ENCODE measurements around the gene PLPP4.

PLPP4 gene

DNA sequence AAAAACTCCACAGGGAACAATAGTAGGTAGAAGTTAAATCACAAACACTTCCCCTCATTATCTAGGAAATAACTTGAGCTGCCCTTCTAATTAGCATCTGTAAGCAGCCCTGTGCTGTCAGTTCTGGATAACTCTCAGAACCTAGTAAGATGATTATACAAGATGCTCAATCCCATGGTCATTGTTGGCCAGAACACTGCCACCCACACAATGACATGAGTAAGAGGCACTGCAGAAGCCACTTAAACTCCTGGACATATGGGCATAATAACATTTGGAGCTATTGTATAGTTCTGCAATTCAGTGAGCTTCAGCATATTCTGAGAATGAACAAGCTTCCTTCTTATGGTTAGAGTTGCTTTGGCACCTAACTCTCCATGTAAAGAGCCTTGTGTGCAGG is 153.8 kb downstream of the PLPP4 start:
- TF ChIP-seq TAF1 (IDR thresholded peaks at IDR 0.05; ENCODE audit: borderline replicate concordance, insufficient read depth, low read length) (no peak), FOXP2 (optimal IDR thresholded peaks at IDR 0.05; ENCODE audit: borderline replicate concordance, extremely low read depth, extremely low read length, insufficient read depth) (no peak), SIN3A (IDR thresholded peaks at IDR 0.05; ENCODE audit: borderline replicate concordance, insufficient read depth, low read length) (no peak), POLR2AphosphoS5 (IDR thresholded peaks at IDR 0.05; ENCODE audit: low read depth, low read length) (no peak)
- TF ChIP-seq, protein P1, sequence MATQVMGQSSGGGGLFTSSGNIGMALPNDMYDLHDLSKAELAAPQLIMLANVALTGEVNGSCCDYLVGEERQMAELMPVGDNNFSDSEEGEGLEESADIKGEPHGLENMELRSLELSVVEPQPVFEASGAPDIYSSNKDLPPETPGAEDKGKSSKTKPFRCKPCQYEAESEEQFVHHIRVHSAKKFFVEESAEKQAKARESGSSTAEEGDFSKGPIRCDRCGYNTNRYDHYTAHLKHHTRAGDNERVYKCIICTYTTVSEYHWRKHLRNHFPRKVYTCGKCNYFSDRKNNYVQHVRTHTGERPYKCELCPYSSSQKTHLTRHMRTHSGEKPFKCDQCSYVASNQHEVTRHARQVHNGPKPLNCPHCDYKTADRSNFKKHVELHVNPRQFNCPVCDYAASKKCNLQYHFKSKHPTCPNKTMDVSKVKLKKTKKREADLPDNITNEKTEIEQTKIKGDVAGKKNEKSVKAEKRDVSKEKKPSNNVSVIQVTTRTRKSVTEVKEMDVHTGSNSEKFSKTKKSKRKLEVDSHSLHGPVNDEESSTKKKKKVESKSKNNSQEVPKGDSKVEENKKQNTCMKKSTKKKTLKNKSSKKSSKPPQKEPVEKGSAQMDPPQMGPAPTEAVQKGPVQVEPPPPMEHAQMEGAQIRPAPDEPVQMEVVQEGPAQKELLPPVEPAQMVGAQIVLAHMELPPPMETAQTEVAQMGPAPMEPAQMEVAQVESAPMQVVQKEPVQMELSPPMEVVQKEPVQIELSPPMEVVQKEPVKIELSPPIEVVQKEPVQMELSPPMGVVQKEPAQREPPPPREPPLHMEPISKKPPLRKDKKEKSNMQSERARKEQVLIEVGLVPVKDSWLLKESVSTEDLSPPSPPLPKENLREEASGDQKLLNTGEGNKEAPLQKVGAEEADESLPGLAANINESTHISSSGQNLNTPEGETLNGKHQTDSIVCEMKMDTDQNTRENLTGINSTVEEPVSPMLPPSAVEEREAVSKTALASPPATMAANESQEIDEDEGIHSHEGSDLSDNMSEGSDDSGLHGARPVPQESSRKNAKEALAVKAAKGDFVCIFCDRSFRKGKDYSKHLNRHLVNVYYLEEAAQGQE (IDR thresholded peaks at IDR 0.05; ENCODE audit: insufficient read depth in 1 of 2, low read depth in 2 of 2, low read length in 2 of 2): no peak

DNA sequence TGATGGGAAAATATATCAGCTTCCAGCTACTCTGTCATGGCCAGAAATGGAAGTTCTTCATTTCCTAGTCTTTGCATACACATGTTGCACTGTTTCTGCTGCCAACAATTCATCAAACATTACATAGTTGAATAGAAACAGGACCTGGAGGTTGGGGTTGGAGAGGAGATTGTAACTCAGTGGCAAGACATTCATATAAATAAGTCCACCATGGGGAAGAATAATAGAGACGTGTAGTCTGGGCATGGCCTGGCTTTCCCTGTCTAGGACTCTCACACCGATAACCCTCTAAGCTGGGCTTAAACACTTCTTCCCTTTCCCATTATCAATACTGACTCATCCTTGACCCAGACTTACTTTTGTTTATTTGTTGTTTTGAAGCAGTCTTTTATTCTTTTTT is 155.7 kb downstream of the PLPP4 start:
- TF ChIP-seq FOXP2 (optimal IDR thresholded peaks at IDR 0.05; ENCODE audit: borderline replicate concordance, extremely low read depth, extremely low read length, insufficient read depth): no peak
- TF ChIP-seq SIN3A (IDR thresholded peaks at IDR 0.05; ENCODE audit: borderline replicate concordance, insufficient read depth, low read length): no peak
- no peak for TF ChIP-seq POLR2AphosphoS5 (IDR thresholded peaks at IDR 0.05; ENCODE audit: low read depth, low read length)
- TF ChIP-seq TAF1 (IDR thresholded peaks at IDR 0.05; ENCODE audit: borderline replicate concordance, insufficient read depth, low read length): no peak
- TF ChIP-seq, protein P1 (IDR thresholded peaks at IDR 0.05; ENCODE audit: insufficient read depth in 1 of 2, low read depth in 2 of 2, low read length in 2 of 2): no peak

DNA sequence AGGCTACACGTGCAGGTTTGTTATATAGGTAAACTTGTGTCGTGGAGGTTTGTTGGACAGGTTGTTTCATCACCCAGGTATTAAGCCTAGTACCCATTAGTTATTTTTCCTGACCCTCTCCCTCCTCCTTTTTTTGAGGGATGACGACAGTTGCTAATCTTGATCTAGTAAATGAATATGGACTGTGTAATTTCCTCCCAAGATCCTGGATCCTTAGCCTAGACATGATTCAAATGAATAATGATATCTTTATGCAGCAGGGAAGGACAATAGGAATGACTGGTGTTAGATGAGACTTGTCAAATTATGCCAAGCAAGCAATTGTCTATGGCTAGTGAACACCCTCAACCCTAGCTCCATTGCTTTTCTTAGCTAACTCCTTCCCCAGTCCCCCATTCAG is 156.2 kb downstream of the PLPP4 start:
- no peak for TF ChIP-seq SIN3A (IDR thresholded peaks at IDR 0.05; ENCODE audit: borderline replicate concordance, insufficient read depth, low read length)
- TF ChIP-seq, protein P1 (IDR thresholded peaks at IDR 0.05; ENCODE audit: insufficient read depth in 1 of 2, low read depth in 2 of 2, low read length in 2 of 2): no peak
- TF ChIP-seq POLR2AphosphoS5 (IDR thresholded peaks at IDR 0.05; ENCODE audit: low read depth, low read length): no peak
- TF ChIP-seq FOXP2 (optimal IDR thresholded peaks at IDR 0.05; ENCODE audit: borderline replicate concordance, extremely low read depth, extremely low read length, insufficient read depth): no peak
- TF ChIP-seq TAF1 (IDR thresholded peaks at IDR 0.05; ENCODE audit: borderline replicate concordance, insufficient read depth, low read length): no peak

DNA sequence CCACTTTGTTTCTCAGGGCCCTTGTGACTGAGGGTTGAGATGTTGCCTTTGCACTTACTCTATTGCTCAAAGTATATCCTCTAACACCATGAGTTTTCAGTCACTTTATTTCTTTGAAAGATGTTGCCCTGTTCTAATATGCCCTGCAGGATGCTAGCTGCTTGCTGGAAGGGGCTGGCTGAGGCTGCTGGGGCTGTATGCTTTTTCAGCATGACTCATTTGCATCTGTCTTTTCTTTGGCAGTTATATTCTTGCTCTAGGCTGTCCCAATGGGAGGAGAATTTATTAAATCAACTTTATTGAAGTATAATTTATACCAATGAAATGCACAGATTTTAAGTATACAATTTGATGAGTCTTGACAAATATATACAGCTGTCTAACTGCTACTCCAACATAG is 157.7 kb downstream of the PLPP4 start:
- TF ChIP-seq SIN3A (IDR thresholded peaks at IDR 0.05; ENCODE audit: borderline replicate concordance, insufficient read depth, low read length) (no peak), POLR2AphosphoS5 (IDR thresholded peaks at IDR 0.05; ENCODE audit: low read depth, low read length) (no peak), FOXP2 (optimal IDR thresholded peaks at IDR 0.05; ENCODE audit: borderline replicate concordance, extremely low read depth, extremely low read length, insufficient read depth) (no peak), TAF1 (IDR thresholded peaks at IDR 0.05; ENCODE audit: borderline replicate concordance, insufficient read depth, low read length) (no peak)
- TF ChIP-seq, protein P1 (IDR thresholded peaks at IDR 0.05; ENCODE audit: insufficient read depth in 1 of 2, low read depth in 2 of 2, low read length in 2 of 2): no peak

All from PFSK-1 (cell line).